ENCODE results near the gene GSTT4. TPM values are rescaled to one million over a fixed set of nuclear protein-coding genes. Genes with fewer than 3 reads are reported as not detected.

Gene GSTT4
- total and polyA plus RNA-seq, 9 of the 15 experiments (the other 6 are each of a cell fraction or from before 2014, with no cell fraction given): not detected

- no peaks in the 10 kb centered on the region for H3K79me2 ChIP-seq (ENCODE audit: control insufficient read depth, insufficient read depth, low read length)
- intact Hi-C loops (cut with micrococcal nuclease): no loop called here
- no peaks in the 10 kb centered on the region for H3K9me1 ChIP-seq (ENCODE audit: control insufficient read depth, insufficient read depth, low read length)
- H3K9ac ChIP-seq (ENCODE audit: insufficient read depth in 1 of 2, low read depth in 2 of 2, low read length in 2 of 2): no peak overlapping the region
- FAIRE-seq (no peak), ATAC-seq (no peak), DNase-seq (ENCODE audit: extremely low read depth in 1 of 4, low spot score in 3 of 4) (no peak)
- H3K4me1 ChIP-seq (replicated peaks in 1 of 2; ENCODE audit: control insufficient read depth in 2 of 2, insufficient read depth in 2 of 2, low read length in 2 of 2): no peaks in the 10 kb centered on the region; a peak in 1 of 5 replicates
- no peaks in the 10 kb centered on the region for H4K20me1 ChIP-seq (replicated peaks; ENCODE audit: control insufficient read depth, insufficient read depth, low read length)
- H3K9me3 ChIP-seq (replicated peaks; ENCODE audit: control insufficient read depth, insufficient read depth, low read depth, low read length): no peaks in the 10 kb centered on the region
- no peak overlapping the region for H3K4me3 ChIP-seq
- POLR2A ChIA-PET: no interaction called here
- H2AFZ ChIP-seq (ENCODE audit: low read depth, low read length): no peak overlapping the region
- no peak overlapping the region for H3K4me2 ChIP-seq (ENCODE audit: insufficient read depth, low read length)
- peaks cover 82% of the 10 kb centered on the region; the same call in 2 of the 3 replicates for H3K36me3 ChIP-seq (ENCODE audit: control insufficient read depth, insufficient read depth, low read length)
- CTCF ChIA-PET (ENCODE audit: low intra/inter-chr PET ratio): no interaction called here
- H3K27me3 ChIP-seq (ENCODE audit: control insufficient read depth in 2 of 2, insufficient read depth in 2 of 2, low read length in 2 of 2): no peaks in the 10 kb centered on the region
- in situ Hi-C loops (cut with MboI): no loop called here
- no peak overlapping the region for H3K27ac ChIP-seq (ENCODE audit: extremely low read depth, low read depth, low read length)
- 80% methylated on average over 5 of the region's 5 CpGs for WGBS (ENCODE audit: insufficient coverage, low coverage, missing lambda C conversion rate)
- BruUV-seq (replicated peaks): no TSS peak
- TF ChIP-seq POLR2G (IDR thresholded peaks at IDR 0.05; ENCODE audit: low read depth, low read length) (no peak), HMGXB4 (CRISPR knock-in tag; IDR thresholded peaks at IDR 0.05) (no peak), DLX4 (CRISPR knock-in tag; IDR thresholded peaks at IDR 0.05) (no peak), FOXP1 (CRISPR knock-in tag; IDR thresholded peaks at IDR 0.05) (no peak), ZNF318 (IDR thresholded peaks at IDR 0.05; ENCODE audit: borderline replicate concordance in 1 of 2, low read depth in 1 of 2) (no peak), TAF15 (IDR thresholded peaks at IDR 0.05; ENCODE audit: low read depth, low read length) (no peak), KHSRP (IDR thresholded peaks at IDR 0.05) (no peak), CTCFL (IDR thresholded peaks at IDR 0.05; ENCODE audit: borderline replicate concordance, insufficient read depth, low read depth, low read length, poor library complexity, severe bottlenecking) (no peak), ZNF780A (CRISPR knock-in tag; IDR thresholded peaks at IDR 0.05) (no peak), ZNF717 (CRISPR knock-in tag; IDR thresholded peaks at IDR 0.05) (no peak)
Observed at GRCh38 chr22:24046024-24046423, 40.8 kb upstream of the GSTT4 start.

Data from K562 (cell line).